GM23248 (cell line): ENCODE measurements around the gene SPATC1L. TPM values are rescaled to one million over a fixed set of nuclear protein-coding genes. Genes with fewer than 3 reads are reported as not detected.

Experiments used
- DNase-seq: peaks from one replicate; pipeline ENCODE4 v3.0.0-alpha.2; 2015
- H2AFZ ChIP-seq: fragments of 200-600 bp; sonication (generic); 2 replicates; pipeline ENCODE4 v1.6.1; 2016; ENCODE audit warnings: antibody characterized with exemption
- H3F3A ChIP-seq: fragments of 200-600 bp; sonication (generic); 2 replicates; pipeline ENCODE4 v1.6.1; 2016; ENCODE audit warnings: mild to moderate bottlenecking, antibody characterized with exemption, mixed run types; ENCODE audit not compliant: insufficient read depth
- H3K27ac ChIP-seq: fragments of 200-600 bp; sonication (generic); 2 replicates; pipeline ENCODE4 v1.5.1; 2016; ENCODE audit warnings: mild to moderate bottlenecking
- H3K27me3 ChIP-seq: fragments of 200-600 bp; sonication (generic); replicated peaks from 2 replicates; pipeline ENCODE4 v1.6.1; 2016; ENCODE audit warnings: mild to moderate bottlenecking; ENCODE audit not compliant: insufficient read depth
- H3K36me3 ChIP-seq: fragments of 200-600 bp; sonication (generic); 2 replicates; pipeline ENCODE4 v1.6.1; 2016; ENCODE audit warnings: low read depth, mild to moderate bottlenecking
- H3K4me1 ChIP-seq: fragments of 200-600 bp; sonication (generic); 2 replicates; pipeline ENCODE4 v1.6.1; 2016; ENCODE audit warnings: mild to moderate bottlenecking; ENCODE audit not compliant: insufficient read depth
- H3K4me2 ChIP-seq: fragments of 200-600 bp; sonication (generic); one replicate; pipeline ENCODE4 v1.6.1; 2016; ENCODE audit warnings: mild to moderate bottlenecking; ENCODE audit not compliant: unreplicated experiment
- H3K4me3 ChIP-seq: fragments of 200-600 bp; sonication (generic); 2 replicates; pipeline ENCODE4 v1.5.1; 2016; ENCODE audit warnings: mild to moderate bottlenecking
- H3K79me2 ChIP-seq: fragments of 200-600 bp; sonication (generic); 2 replicates; pipeline ENCODE4 v1.6.1; 2016; ENCODE audit warnings: mild to moderate bottlenecking; ENCODE audit not compliant: insufficient read depth
- H3K9ac ChIP-seq: fragments of 200-600 bp; sonication (generic); 2 replicates; pipeline ENCODE4 v1.6.1; 2016; ENCODE audit warnings: mild to moderate bottlenecking
- H3K9me2 ChIP-seq: fragments of 200-600 bp; sonication (generic); 2 replicates; pipeline ENCODE4 v1.6.1; 2016; ENCODE audit warnings: mixed run types, mild to moderate bottlenecking, moderate library complexity; ENCODE audit not compliant: insufficient read depth
- H3K9me3 ChIP-seq: fragments of 200-600 bp; sonication (generic); one replicate; pipeline ENCODE4 v1.6.1; 2017; ENCODE audit warnings: low read depth
- H4K20me1 ChIP-seq: fragments of 200-600 bp; sonication (generic); 2 replicates; pipeline ENCODE4 v1.6.0; 2016; ENCODE audit not compliant: insufficient read depth
- EZH2 ChIP-seq: fragments of 200-600 bp; sonication (generic); IDR thresholded peaks from 2 replicates; pipeline ENCODE4 v1.6.1; 2018; ENCODE audit warnings: antibody characterized with exemption, mild to moderate bottlenecking; ENCODE audit not compliant: insufficient read depth, poor library complexity, severe bottlenecking
- EZH2phosphoT487 ChIP-seq: fragments of 200-600 bp; sonication (generic); IDR thresholded peaks from 2 replicates; pipeline ENCODE4 v1.6.1; 2018; ENCODE audit warnings: antibody characterized with exemption, moderate library complexity, mild to moderate bottlenecking, low read depth; ENCODE audit not compliant: insufficient read depth
- WGBS, 2 experiments: methylation state at CpG; one replicate each; pipeline ENCODE4 v1.1.6; 2015 to 2017; ENCODE audit warnings: low lambda C conversion rate in 2 of 2, low coverage in 1 of 2; ENCODE audit errors: missing lambda C conversion rate in 2 of 2; 5-methylcytosine and 5-hydroxymethylcytosine counted together
- in situ Hi-C: fragments of 300-500 bp; cut with MboI; formaldehyde crosslinking; loops from 2 replicates; pipeline ENCODE4 v1.15.0; 2020
- polyA plus RNA-seq: library from polyadenylated mRNA; unstranded; fragments of >200 nt; fragmentation: Nextera tagmentation; extraction: Ambion mirVana; gene quantifications from 2 replicates; pipeline ENCODE4 v1.2.1, GENCODE V29; 2016
- total RNA-seq: library from RNA; depleted of rRNA; stranded (reverse); fragments of >200 nt; shearing (Covaris generic); gene quantifications from 2 replicates; pipeline ENCODE4 v1.2.3, GENCODE V29; 2014

Gene SPATC1L
- total and polyA plus RNA-seq, 2 experiments from 2014 or later, result 5.2 to 15.7 TPM

DNA sequence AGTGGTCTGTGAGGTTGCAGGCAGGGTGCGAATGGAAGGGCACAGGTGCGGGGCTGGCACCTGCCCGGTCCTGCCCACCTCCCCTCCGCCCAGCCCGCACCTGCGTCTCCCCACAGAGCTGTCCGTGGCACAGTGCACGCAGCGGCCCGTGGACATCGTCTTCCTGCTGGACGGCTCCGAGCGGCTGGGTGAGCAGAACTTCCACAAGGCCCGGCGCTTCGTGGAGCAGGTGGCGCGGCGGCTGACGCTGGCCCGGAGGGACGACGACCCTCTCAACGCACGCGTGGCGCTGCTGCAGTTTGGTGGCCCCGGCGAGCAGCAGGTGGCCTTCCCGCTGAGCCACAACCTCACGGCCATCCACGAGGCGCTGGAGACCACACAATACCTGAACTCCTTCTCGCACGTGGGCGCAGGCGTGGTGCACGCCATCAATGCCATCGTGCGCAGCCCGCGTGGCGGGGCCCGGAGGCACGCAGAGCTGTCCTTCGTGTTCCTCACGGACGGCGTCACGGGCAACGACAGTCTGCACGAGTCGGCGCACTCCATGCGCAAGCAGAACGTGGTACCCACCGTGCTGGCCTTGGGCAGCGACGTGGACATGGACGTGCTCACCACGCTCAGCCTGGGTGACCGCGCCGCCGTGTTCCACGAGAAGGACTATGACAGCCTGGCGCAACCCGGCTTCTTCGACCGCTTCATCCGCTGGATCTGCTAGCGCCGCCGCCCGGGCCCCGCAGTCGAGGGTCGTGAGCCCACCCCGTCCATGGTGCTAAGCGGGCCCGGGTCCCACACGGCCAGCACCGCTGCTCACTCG lies 52.2 kb downstream of the SPATC1L start:
- H3K27me3 ChIP-seq, result no peaks in the 10 kb centered on the region
- no peak overlapping the region for H3K9ac ChIP-seq
- no peaks in the 10 kb centered on the region for H4K20me1 ChIP-seq
- H3K4me1 ChIP-seq, result no peaks in the 10 kb centered on the region
- no peaks in the 10 kb centered on the region for H3K79me2 ChIP-seq
- no peak overlapping the region for H3K4me2 ChIP-seq
- no peak overlapping the region for H3K4me3 ChIP-seq
- 95 to 96% methylated on average over 76 to 81 of the region's 85 CpGs for WGBS, 2 experiments
- H3K36me3 ChIP-seq, result peaks cover 4% of the 10 kb centered on the region; the same call in 1 of the 2 replicates
- no peaks in the 10 kb centered on the region for H3K9me2 ChIP-seq
- H3K27ac ChIP-seq, result no peak overlapping the region
- H3F3A ChIP-seq, result peaks cover 60% of the 10 kb centered on the region
- in situ Hi-C loops, result no loop called here
- H2AFZ ChIP-seq, result no peak overlapping the region
- H3K9me3 ChIP-seq, result no peaks in the 10 kb centered on the region
- DNase-seq, result no peak
- TF ChIP-seq EZH2phosphoT487, result no peak
- TF ChIP-seq EZH2, result no peak

DNA sequence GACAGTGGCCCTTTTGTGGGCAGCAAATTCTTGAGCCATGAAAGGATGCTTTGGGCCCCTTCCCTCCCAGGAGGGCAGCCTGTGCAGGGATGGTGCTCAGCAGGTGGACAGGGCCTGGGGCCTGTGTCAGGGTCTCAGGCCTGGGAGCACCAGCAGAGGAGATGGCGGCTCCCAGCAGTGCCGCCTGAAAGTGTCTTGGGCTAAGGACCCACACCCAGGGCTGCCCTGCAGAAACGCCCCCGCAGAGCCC lies 52.7 kb downstream of the SPATC1L start:
- Histone ChIP-seq H3K4me2 (no peak overlapping the region), H3K79me2 (no peaks in the 10 kb centered on the region), H2AFZ (no peak overlapping the region), H3K4me1 (no peaks in the 10 kb centered on the region), H3K9ac (no peak overlapping the region), H3K27ac (no peak overlapping the region), H3K27me3 (no peaks in the 10 kb centered on the region), H3K36me3 (peaks cover 5% of the 10 kb centered on the region; the same call in 1 of the 2 replicates), H3F3A (peaks cover 60% of the 10 kb centered on the region), H4K20me1 (no peaks in the 10 kb centered on the region), H3K9me2 (no peaks in the 10 kb centered on the region), H3K4me3 (no peak overlapping the region), H3K9me3 (no peaks in the 10 kb centered on the region)
- TF ChIP-seq EZH2phosphoT487 (no peak), EZH2 (no peak)
- WGBS, 2 experiments, result 88 to 94% methylated on average over 4 of the region's 4 CpGs
- in situ Hi-C loops, result no loop called here
- peak; percentile 20 for DNase-seq

DNA sequence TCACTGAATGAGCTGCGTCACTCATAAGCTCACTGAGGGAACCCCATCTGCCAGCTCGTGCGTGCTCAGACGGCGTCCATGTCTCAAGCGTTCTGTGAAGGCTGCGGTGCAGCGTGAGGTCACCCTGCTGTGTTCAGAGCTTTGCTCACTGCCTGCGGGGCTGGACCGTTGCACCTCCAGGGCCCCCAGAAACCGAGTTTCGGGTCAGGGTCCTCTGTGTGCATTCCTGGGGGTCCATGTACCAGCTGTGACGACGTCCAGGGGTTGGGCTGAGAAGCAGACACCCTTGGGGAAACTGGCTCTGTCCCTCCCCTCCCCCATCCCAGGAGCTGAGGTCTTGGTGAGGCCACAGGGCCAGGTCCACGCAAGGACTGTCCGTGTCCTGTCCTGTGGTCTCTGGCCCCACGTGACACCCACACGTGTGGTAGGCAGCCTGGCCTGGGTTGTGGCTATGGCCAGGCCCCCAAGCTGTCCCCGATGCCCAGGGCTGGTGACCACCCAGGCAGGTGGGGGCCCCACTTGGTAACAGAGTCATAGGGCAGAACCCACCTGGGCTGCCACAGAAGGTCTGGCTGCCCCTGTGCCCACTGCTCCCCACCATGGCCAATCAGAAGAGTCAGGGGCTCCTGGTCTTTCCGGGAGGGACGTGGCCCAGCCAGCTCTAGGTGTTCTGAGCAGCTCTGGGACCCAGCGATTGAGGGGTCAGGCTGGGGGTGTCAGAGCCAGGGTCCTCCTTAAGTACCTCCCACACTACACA lies 53.2 kb downstream of the SPATC1L start:
- no peak overlapping the region for H3K4me3 ChIP-seq
- no peaks in the 10 kb centered on the region for H3K27me3 ChIP-seq
- no peak overlapping the region for H3K27ac ChIP-seq
- H3K9ac ChIP-seq, result no peak overlapping the region
- WGBS, 2 experiments, result 59 to 65% methylated on average over 20 to 22 of the region's 22 CpGs
- peaks cover 57% of the 10 kb centered on the region for H3F3A ChIP-seq
- H3K36me3 ChIP-seq, result peaks cover 10% of the 10 kb centered on the region; the same call in 1 of the 2 replicates
- H3K4me1 ChIP-seq, result no peaks in the 10 kb centered on the region
- H3K9me3 ChIP-seq, result no peaks in the 10 kb centered on the region
- no peak for TF ChIP-seq EZH2phosphoT487
- no peak for TF ChIP-seq EZH2
- H3K9me2 ChIP-seq, result no peaks in the 10 kb centered on the region
- H4K20me1 ChIP-seq, result no peaks in the 10 kb centered on the region
- no peak overlapping the region for H2AFZ ChIP-seq
- no peak overlapping the region for H3K4me2 ChIP-seq
- in situ Hi-C loops, result no loop called here
- H3K79me2 ChIP-seq, result no peaks in the 10 kb centered on the region
- DNase-seq, result peak; percentile 41

DNA sequence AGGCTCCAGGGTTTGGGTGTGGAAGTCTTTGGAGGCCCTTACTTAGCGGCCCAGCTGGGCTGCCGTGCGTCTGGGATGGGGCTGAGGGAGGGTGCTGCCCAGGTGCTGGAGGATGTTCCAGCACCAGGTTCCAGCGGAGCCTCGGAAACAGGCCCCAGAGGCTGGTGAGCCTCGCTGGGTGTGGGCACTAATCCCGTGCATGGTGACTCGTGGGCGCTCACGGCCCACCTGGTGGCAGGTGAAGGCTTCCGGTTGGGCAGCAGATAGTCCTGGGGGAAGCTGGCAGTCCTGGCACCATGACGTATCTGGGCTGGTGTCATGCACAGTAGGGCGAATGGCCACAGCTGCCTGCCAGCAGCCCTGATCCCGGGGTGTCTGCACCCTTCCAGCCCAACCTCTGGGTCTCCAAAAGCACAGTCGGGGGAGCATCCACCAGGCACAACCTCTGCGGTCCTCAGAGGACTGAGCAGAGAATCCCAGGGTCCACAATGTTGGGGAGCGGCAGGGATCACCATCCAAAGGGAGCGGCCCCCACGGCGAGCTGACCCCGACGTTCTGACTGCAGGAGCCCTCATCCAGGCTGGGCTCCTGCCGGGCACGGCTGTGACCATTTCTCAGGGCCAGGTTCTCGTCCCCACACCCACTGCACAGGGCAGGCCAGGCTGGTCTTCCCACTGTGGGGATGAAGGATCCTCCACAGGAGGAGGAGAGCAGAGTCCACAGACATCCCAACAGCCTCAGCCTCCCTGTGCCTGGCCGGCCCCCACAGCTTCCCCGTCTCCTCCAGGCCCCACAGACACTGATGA lies 54.2 kb downstream of the SPATC1L start:
- Histone ChIP-seq H3K9ac (no peak overlapping the region), H2AFZ (no peak overlapping the region), H3F3A (peaks cover 55% of the 10 kb centered on the region), H3K9me2 (no peaks in the 10 kb centered on the region), H4K20me1 (no peaks in the 10 kb centered on the region), H3K9me3 (no peaks in the 10 kb centered on the region), H3K79me2 (no peaks in the 10 kb centered on the region), H3K4me2 (no peak overlapping the region), H3K36me3 (peaks cover 16% of the 10 kb centered on the region; the same call in 1 of the 2 replicates), H3K27ac (no peak overlapping the region), H3K4me1 (no peaks in the 10 kb centered on the region), H3K27me3 (no peaks in the 10 kb centered on the region), H3K4me3 (no peak overlapping the region)
- TF ChIP-seq EZH2, result no peak
- TF ChIP-seq EZH2phosphoT487, result no peak
- in situ Hi-C loops, result no loop called here
- 70 to 75% methylated on average over 23 to 27 of the region's 27 CpGs for WGBS, 2 experiments
- no peak for DNase-seq
